Trophoblast cell (in vitro differentiated cells and primary cell): Measurements from ENCODE around the gene IGFBP1.
"Not testable (repeated sequence)": the region's sequence is repeated elsewhere in the genome, so short reads cannot be mapped to it uniquely, and the experiment has no call there.

Source experiments
- DNase-seq, 2 donors: peaks; one replicate each; pipeline ENCODE4 v3.0.0-alpha.2; 2016
- H2AFZ ChIP-seq: 2 replicates; pipeline ENCODE4 v1.6.1; 2013; ENCODE audit warnings: low read length, moderate library complexity, mild to moderate bottlenecking; ENCODE audit not compliant: insufficient read depth, poor library complexity
- H2AK5ac ChIP-seq: 2 replicates; pipeline ENCODE4 v1.6.1; 2013; ENCODE audit warnings: mild to moderate bottlenecking, low read length
- H2BK120ac ChIP-seq: 2 replicates; pipeline ENCODE4 v1.6.1; 2013; ENCODE audit warnings: low read length, mild to moderate bottlenecking, moderate library complexity; ENCODE audit not compliant: insufficient read depth, poor library complexity
- H2BK12ac ChIP-seq: 2 replicates; pipeline ENCODE4 v1.6.1; 2013; ENCODE audit warnings: mild to moderate bottlenecking, low read length, moderate library complexity
- H2BK5ac ChIP-seq: 2 replicates; pipeline ENCODE4 v1.6.1; 2013; ENCODE audit warnings: low read length, low read depth, moderate library complexity, mild to moderate bottlenecking; ENCODE audit not compliant: poor library complexity
- H3K14ac ChIP-seq: 2 replicates; pipeline ENCODE4 v1.6.1; 2013; ENCODE audit warnings: mild to moderate bottlenecking, low read length
- H3K18ac ChIP-seq: 2 replicates; pipeline ENCODE4 v1.6.1; 2013; ENCODE audit warnings: mild to moderate bottlenecking, low read length
- H3K23ac ChIP-seq: 2 replicates; pipeline ENCODE4 v1.6.1; 2013; ENCODE audit warnings: low read length
- H3K27ac ChIP-seq: 2 replicates; pipeline ENCODE4 v1.5.1; 2013; ENCODE audit warnings: low read depth, mild to moderate bottlenecking, inconsistent platforms, low read length, moderate library complexity
- H3K27me3 ChIP-seq: 2 replicates; pipeline ENCODE4 v1.6.1; 2013; ENCODE audit warnings: inconsistent platforms, mild to moderate bottlenecking, low read length, moderate library complexity; ENCODE audit not compliant: insufficient read depth
- H3K36me3 ChIP-seq, 2 experiments: 1 replicate in 1 of 2; 2 replicates in 1 of 2; pipeline ENCODE4 v1.6.1; 2013; ENCODE audit warnings: low read length in 2 of 2, mild to moderate bottlenecking in 2 of 2, moderate library complexity in 1 of 2; ENCODE audit not compliant: insufficient read depth in 2 of 2, control insufficient read depth in 1 of 2
- H3K4ac ChIP-seq: 2 replicates; pipeline ENCODE4 v1.6.1; 2013; ENCODE audit warnings: low read depth, mild to moderate bottlenecking, low read length, moderate library complexity
- H3K4me1 ChIP-seq, 2 experiments: 1 replicate in 1 of 2; 2 replicates in 1 of 2; pipeline ENCODE4 v1.6.1; 2013; ENCODE audit warnings: low read length in 2 of 2, mild to moderate bottlenecking in 2 of 2, moderate library complexity in 1 of 2; ENCODE audit not compliant: insufficient read depth in 2 of 2, control insufficient read depth in 1 of 2
- H3K4me2 ChIP-seq: 2 replicates; pipeline ENCODE4 v1.6.1; 2013; ENCODE audit warnings: inconsistent platforms, mild to moderate bottlenecking, low read length, moderate library complexity
- H3K4me3 ChIP-seq: 2 replicates; pipeline ENCODE4 v1.5.1; 2013; ENCODE audit warnings: mild to moderate bottlenecking, low read depth, low read length, inconsistent platforms
- H3K79me1 ChIP-seq: one replicate; pipeline ENCODE4 v1.6.1; 2013; ENCODE audit warnings: low read length
- H3K79me2 ChIP-seq: 2 replicates; pipeline ENCODE4 v1.6.1; 2013; ENCODE audit warnings: low read length, mild to moderate bottlenecking; ENCODE audit not compliant: control insufficient read depth, insufficient read depth, poor library complexity
- H3K9ac ChIP-seq: 2 replicates; pipeline ENCODE4 v1.6.1; 2013; ENCODE audit warnings: mild to moderate bottlenecking, low read length
- H3K9me3 ChIP-seq: 2 replicates; pipeline ENCODE4 v1.6.1; 2013; ENCODE audit warnings: low read depth, mild to moderate bottlenecking, control low read depth, inconsistent platforms, low read length; ENCODE audit not compliant: insufficient read depth
- H4K12ac ChIP-seq: 2 replicates; pipeline ENCODE4 v1.6.1; 2013; ENCODE audit warnings: low read depth, mild to moderate bottlenecking, low read length, moderate library complexity
- H4K8ac ChIP-seq: 2 replicates; pipeline ENCODE4 v1.6.1; 2013; ENCODE audit warnings: low read depth, mild to moderate bottlenecking, low read length, moderate library complexity
- H4K91ac ChIP-seq: one replicate; pipeline ENCODE4 v1.6.1; 2013; ENCODE audit warnings: low read depth, mild to moderate bottlenecking, low read length, moderate library complexity
- WGBS: extraction: QIAGEN DNeasy Blood & Tissue Kit; methylation state at CpG from one replicate; pipeline ENCODE4 v1.1.7; 2013; ENCODE audit warnings: missing lambda C conversion rate; ENCODE audit not compliant: insufficient read length, insufficient coverage; ENCODE audit errors: extremely low coverage; 5-methylcytosine and 5-hydroxymethylcytosine counted together

Gene IGFBP1

DNA sequence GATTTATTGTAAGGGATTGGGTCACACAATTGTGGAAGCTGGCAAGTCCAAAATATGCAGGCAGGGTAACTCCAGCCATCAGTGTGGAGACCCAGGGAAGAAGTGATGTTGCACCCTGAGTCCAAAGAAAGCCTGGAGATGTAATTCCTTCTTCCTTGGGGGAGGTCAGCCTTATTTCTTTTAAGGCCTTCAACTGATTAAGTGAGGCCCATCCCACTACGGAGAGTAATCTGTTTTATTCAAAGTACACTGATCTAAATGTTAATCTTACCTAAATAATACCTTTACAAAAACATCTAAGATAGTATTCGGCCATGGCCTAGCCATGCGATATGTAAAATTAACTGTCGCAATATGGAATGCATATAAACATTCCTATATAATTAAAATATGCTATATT lies 31.4 kb upstream of the IGFBP1 start:
- not testable (repeated sequence) for H3K27me3 ChIP-seq, H4K91ac ChIP-seq, H3K79me1 ChIP-seq, H3K4me2 ChIP-seq, H3K23ac ChIP-seq, H3K4me3 ChIP-seq, H3K4ac ChIP-seq, H3K14ac ChIP-seq, H3K18ac ChIP-seq, H2BK120ac ChIP-seq, H3K27ac ChIP-seq, H2BK5ac ChIP-seq, H2AFZ ChIP-seq, H4K12ac ChIP-seq, H3K4me1 ChIP-seq, H3K36me3 ChIP-seq, H3K79me2 ChIP-seq, DNase-seq, H3K9ac ChIP-seq, H4K8ac ChIP-seq, H2BK12ac ChIP-seq, H2AK5ac ChIP-seq, H3K9me3 ChIP-seq
- no CpG with 5 or more reads among the region's 4 CpGs for WGBS

DNA sequence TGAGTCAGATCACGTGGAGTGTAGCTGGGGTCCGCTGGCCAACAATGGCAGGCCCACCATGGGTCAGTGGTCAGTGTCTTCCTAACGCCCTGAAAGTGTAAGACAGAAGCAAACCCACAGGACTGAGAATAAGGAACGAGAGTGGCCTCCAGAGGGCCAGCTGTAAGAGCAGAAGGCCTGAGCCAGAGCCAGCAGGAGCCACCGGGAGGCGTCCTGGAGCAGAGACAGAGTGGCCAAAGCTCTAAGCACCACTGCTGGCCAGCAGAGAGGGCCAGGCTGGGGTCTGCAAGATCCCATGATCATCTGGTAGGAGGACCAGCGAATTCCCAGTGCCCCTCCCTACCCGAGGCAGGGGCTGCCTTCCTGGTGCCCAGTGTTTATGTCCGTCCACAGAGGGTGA lies 24.6 kb upstream of the IGFBP1 start:
- Histone ChIP-seq H3K79me1 (peaks cover 3% of the 10 kb centered on the region), H3K18ac (no peak overlapping the region), H3K23ac (no peak overlapping the region), H4K91ac (no peak overlapping the region), H3K4me3 (no peak overlapping the region), H2BK120ac (no peak overlapping the region), H3K4me2 (no peak overlapping the region), H3K36me3 (no peaks in the 10 kb centered on the region), H4K8ac (no peak overlapping the region), H2BK12ac (no peak overlapping the region), H3K4me1 (peaks cover 3% of the 10 kb centered on the region in 2 experiments), H2AK5ac (no peak overlapping the region), H3K27me3 (no peaks in the 10 kb centered on the region), H3K4ac (no peak overlapping the region), H3K9me3 (no peaks in the 10 kb centered on the region), H3K9ac (no peak overlapping the region), H3K79me2 (no peaks in the 10 kb centered on the region), H2BK5ac (no peak overlapping the region), H3K14ac (no peak overlapping the region), H4K12ac (no peak overlapping the region), H3K27ac (no peak overlapping the region), H2AFZ (no peak overlapping the region)
- DNase-seq = no peak
- WGBS = no CpG with 5 or more reads among the region's 9 CpGs

DNA sequence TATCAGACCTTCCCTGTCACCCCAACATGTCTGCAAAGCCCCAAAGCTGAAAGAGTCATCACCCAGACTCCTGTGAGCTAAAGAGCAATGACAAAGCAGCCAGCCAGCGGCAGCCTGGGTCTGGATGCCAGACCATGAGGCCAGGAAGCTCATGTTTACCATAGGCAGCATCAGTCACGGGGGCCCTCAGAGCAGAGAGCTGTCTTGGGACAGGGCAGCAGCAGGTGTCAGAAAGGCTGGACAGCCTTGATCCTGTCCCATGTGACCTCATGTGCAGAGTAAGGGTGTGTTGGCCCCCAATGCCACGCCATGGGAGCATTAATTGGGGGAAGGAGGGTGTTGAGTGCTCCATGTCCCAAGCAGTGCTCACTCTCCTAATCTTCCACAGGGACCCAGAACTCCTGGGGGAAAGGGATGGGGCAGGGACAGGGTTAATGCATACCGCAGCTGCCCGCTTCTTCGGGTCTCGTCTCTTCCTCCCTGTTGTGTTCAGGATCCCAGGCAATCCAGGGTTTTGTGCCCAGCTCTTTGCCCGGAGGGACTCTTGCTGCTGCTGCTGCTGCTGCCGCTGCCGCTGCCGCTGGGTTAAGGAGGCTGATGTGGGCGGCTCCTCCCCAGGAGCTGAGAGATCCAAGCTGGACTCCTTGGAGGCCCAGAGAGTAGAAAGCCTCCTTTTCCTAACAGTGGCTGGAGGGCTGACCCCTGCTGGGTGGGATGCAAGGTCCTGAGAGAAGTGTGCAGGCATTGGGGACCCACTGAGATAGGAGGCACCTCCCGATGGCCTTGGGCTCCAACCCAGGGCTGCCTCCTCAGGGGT lies 22.5 kb upstream of the IGFBP1 start:
- H2AFZ ChIP-seq = no peak overlapping the region
- no peak overlapping the region for H2BK5ac ChIP-seq
- H3K79me2 ChIP-seq = no peaks in the 10 kb centered on the region
- no peak overlapping the region for H3K27ac ChIP-seq
- no peak overlapping the region for H4K12ac ChIP-seq
- no peak overlapping the region for H3K14ac ChIP-seq
- H3K79me1 ChIP-seq = peaks cover 3% of the 10 kb centered on the region
- no peak overlapping the region for H2AK5ac ChIP-seq
- no peak overlapping the region for H3K4me2 ChIP-seq
- WGBS = no CpG with 5 or more reads among the region's 13 CpGs
- no peak overlapping the region for H4K91ac ChIP-seq
- no peaks in the 10 kb centered on the region for H3K9me3 ChIP-seq
- peaks cover 3% of the 10 kb centered on the region in 2 experiments for H3K4me1 ChIP-seq
- no peak overlapping the region for H3K4ac ChIP-seq
- no peaks in the 10 kb centered on the region for H3K36me3 ChIP-seq
- no peak overlapping the region for H3K18ac ChIP-seq
- H2BK12ac ChIP-seq = no peak overlapping the region
- no peak overlapping the region for H3K23ac ChIP-seq
- no peak overlapping the region for H4K8ac ChIP-seq
- H3K27me3 ChIP-seq = no peaks in the 10 kb centered on the region
- H2BK120ac ChIP-seq = no peak overlapping the region
- no peak overlapping the region for H3K9ac ChIP-seq
- no peak for DNase-seq
- no peak overlapping the region for H3K4me3 ChIP-seq

DNA sequence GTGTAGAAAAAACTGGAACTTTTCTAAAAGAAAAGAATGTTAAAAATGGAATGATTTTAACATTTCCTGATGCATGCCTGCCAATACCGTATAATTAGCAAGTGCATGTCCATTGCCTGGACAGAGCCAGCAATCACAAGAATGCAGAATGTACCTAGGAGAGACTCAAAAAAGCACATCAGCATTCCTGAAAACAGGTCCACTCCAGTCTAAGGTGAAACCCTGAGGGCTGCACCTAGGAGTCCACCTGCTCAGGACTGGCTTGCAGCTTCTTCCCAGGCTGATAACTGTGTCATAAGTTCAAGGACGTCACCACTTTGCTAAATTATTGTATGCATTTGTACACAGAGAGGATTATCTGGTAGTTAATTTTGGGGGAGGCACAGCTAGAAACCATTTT lies 20.8 kb upstream of the IGFBP1 start:
- no peaks in the 10 kb centered on the region for H3K27me3 ChIP-seq
- H3K18ac ChIP-seq = no peak overlapping the region
- DNase-seq = peak; percentile 79 to 87
- no peak overlapping the region for H2BK120ac ChIP-seq
- no peak overlapping the region for H2BK12ac ChIP-seq
- H3K79me1 ChIP-seq = peaks cover 3% of the 10 kb centered on the region
- no peak overlapping the region for H3K4me2 ChIP-seq
- no peak overlapping the region for H3K4ac ChIP-seq
- H3K36me3 ChIP-seq = no peaks in the 10 kb centered on the region
- no peak overlapping the region for H2BK5ac ChIP-seq
- no peak overlapping the region for H3K27ac ChIP-seq
- H2AFZ ChIP-seq = no peak overlapping the region
- no peak overlapping the region for H2AK5ac ChIP-seq
- no CpG with 5 or more reads among the region's 2 CpGs for WGBS
- peaks cover 3% of the 10 kb centered on the region in 2 experiments for H3K4me1 ChIP-seq
- no peak overlapping the region for H4K12ac ChIP-seq
- H3K23ac ChIP-seq = no peak overlapping the region
- no peak overlapping the region for H3K14ac ChIP-seq
- H4K91ac ChIP-seq = no peak overlapping the region
- H3K9me3 ChIP-seq = no peaks in the 10 kb centered on the region
- H3K9ac ChIP-seq = no peak overlapping the region
- no peak overlapping the region for H3K4me3 ChIP-seq
- H4K8ac ChIP-seq = no peak overlapping the region
- H3K79me2 ChIP-seq = no peaks in the 10 kb centered on the region
